GM21786 (cell line): ENCODE measurements around the gene PLA2G3.

Experiments used
- ATAC-seq: cut with Tn5 transposase; IDR thresholded peaks from one replicate; pipeline ENCODE4 v1.9.1; 2021; ENCODE audit not compliant: unreplicated experiment

The PLA2G3 gene

DNA sequence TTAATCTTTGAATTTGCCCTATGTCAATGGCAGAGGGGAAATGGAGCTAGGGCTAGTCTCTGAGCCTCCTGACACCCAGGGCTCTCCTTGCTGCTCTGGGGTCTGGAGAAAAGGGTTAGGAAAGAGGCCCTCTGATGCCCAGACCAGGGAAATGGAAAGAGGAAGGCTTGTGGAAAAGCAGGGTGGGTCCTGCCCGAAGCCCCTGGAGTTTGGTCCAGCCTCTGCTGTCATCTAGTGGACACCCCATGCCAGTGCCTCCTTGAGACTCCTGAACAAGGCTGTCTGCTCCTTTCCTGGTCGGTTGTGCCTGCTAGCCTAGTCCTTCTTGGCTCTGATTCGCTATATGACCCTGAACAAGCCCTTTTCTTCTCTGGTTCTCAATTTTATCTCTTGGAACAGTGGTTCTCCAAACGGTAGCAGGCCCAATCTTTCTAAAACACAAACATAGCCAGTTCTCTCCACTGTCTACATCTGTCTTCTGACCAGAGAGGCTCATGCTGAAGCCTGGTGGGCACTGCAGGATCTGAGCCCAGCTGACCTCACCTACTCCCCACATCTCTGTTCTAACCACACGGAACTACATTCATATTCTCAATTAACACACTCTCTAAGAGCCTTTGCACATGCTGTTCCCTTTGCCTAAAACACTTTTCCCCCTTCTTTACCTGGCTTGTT lies 8.8 kb upstream of the PLA2G3 start:
- no peak for ATAC-seq

DNA sequence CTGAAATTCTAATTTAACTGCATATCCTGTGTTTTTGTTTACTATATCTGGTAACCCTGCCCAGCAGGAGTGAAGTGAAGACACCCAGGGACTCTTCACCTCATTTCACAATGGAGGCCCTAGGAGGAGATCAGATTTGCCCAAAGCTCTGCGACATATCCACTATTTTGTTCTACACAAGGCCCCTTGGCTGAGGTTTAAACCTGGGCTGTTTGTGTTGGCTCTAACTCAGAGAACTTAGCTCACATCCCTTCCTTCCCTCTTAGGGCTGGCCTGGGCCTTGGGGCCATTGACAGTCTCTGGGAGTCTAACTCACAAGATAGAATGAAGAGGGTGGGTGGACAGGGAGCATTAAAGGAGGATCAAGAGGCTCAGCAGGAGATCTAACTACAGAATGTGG lies 8.2 kb upstream of the PLA2G3 start:
- no peak for ATAC-seq

DNA sequence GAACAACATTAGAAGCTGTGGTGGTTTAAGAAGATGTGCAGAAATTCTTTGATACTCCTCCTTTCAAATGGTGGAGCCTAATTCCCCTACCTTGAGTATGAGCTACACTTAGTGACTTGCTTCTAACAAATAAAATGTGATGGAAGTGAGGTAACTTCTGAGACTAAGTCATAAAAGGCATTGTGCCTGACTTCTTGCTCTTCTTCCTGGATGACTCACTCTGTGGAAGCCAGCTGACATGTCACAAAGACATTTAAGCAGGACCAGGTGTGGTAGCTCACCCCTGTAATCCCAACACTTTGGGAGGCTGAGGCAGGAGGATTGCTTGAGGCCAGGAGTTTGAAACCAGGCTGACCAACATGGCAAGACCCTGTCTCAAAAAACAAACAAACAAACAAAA lies 3.9 kb upstream of the PLA2G3 start:
- ATAC-seq: no peak

GRCh38 chr22:31143537-31143936 lies 3.2 kb upstream of the PLA2G3 start:
- no peak for ATAC-seq

- ATAC-seq: no peak
Observed at GRCh38 chr22:31143038-31143437, 2.7 kb upstream of the PLA2G3 start.

- ATAC-seq: no peak
Observed at GRCh38 chr22:31142285-31142684, 2.0 kb upstream of the PLA2G3 start.

GRCh38 chr22:31141551-31141950 lies 1.2 kb upstream of the PLA2G3 start:
- no peak for ATAC-seq

GRCh38 chr22:31140746-31141145 lies 438 bp upstream of the PLA2G3 start:
- no peak for ATAC-seq

GRCh38 chr22:31139066-31139465 lies 1.2 kb downstream of the PLA2G3 start:
- ATAC-seq: no peak

DNA sequence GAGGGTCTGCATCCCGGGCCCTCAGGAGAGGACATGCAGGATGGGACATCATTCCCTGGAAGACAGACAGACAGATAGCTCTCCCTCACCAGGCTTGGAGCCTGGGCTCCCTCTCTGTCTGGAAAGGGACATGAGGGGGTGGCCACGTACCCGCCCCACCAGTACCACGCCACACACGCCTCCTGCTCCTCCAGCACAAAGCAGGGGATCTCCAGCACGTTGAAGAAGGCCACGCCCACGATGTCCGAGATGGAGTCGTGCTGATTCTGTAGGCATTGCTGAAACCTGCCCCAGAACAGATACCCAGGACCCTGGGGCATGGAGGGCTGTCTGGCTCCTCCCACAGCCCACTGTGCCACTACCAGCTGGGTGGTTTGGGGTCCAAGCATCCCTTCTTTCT lies 2.2 kb downstream of the PLA2G3 start:
- ATAC-seq: no peak

DNA sequence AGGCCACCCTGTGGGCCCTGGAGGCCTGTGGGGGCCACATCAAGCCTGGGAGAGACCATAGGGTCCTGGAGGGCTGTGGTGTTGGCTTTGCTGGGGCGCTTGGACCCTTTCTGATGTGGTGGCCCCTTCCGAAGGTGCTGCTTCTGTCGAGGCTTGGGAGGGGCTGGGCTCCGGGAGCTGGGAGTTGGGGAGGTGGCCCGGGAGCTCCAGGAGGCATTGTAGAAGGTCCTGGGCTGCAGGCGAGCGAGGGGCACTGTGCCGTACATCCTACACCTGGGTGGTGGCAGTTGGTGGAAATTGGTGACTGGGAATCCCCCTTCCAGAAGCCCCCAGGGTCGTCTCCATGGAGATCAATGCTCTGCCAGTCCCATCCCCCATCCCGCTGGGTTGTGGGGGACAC lies 2.6 kb downstream of the PLA2G3 start:
- ATAC-seq: no peak

GRCh38 chr22:31136711-31137110 lies 3.6 kb downstream of the PLA2G3 start:
- no peak for ATAC-seq

GRCh38 chr22:31136155-31136554 lies 4.2 kb downstream of the PLA2G3 start:
- no peak for ATAC-seq

DNA sequence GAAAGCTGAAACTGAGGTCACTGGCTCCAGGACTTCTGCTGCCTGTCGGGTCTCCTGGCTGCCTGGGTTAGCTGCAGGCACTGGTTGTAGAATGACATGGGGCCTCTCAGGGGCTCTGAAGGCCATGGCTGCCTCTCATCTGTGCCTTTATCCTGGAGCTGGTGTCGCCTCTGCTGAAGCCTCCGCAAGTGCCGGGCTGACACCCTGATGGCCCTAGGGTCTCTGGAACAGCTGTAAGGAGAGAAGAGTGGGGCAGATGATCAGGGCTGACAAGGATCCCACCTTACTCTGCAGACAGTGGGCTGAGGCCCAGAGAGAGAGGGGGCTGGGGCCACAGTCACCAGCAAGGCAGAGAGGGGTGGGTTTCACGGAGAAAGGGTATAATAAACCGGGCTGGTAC lies 4.6 kb downstream of the PLA2G3 start:
- ATAC-seq: no peak

DNA sequence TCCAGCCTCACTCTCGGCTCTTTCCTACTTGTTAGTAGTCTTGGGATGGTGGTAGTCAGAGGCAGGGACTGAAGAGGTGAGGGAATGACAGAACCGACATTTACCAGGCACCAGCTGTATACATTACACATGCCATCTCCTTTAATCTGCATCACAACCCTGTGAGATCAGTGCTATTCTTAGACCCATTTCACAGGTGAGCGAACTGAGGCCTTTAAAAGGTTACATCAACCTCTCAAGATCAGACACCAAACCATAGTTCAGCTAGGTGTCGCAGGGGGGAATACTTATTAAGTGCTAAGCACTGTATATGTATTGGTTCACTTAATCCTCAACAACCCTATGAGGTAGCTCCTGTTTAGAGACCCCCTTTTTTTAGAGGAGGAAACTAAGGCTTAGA lies 5.6 kb downstream of the PLA2G3 start:
- no peak for ATAC-seq

DNA sequence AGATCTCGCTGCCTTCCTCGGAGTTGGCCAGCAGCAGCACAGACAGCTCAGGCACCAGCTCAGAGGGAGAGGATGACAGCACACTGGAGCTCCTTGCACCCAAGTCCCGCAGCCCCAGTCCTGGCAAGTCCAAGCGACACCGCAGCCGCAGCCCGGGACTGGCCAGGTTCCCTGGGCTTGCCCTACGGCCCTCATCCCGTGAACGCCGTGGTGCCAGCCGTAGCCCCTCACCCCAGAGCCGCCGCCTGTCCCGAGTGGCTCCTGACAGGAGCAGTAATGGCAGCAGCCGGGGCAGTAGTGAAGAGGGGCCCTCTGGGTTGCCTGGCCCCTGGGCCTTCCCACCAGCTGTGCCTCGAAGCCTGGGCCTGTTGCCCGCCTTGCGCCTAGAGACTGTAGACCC lies 6.4 kb downstream of the PLA2G3 start:
- no peak for ATAC-seq

GRCh38 chr22:31130873-31131272 lies 9.4 kb downstream of the PLA2G3 start:
- ATAC-seq: no peak

- no peak for ATAC-seq
Observed at GRCh38 chr22:31128156-31128555, 12.2 kb downstream of the PLA2G3 start.

DNA sequence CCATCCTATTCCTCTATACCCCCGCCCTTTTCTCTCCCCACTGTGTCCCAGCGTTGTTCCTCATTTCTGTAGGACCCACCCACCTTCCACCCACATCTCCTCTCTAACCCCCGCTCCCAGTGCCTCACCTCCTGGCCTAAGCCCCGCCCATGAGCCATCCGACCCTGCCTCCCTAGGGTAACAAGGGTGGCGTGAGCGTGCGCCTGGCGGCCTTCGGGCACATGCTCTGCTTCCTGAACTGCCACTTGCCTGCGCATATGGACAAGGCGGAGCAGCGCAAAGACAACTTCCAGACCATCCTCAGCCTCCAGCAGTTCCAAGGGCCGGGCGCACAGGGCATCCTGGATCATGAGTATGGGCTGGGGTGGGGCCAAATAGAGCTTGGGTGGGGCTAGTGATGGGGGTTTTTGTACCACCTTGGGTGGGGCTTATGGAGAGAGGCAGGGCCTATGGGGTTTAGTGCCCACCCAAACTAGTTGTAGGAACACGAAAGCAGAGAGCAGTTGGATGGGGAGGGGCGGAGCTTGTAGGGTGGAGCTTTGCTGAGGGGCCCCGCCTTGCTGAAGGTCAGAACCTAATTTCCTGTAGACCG lies 13.0 kb downstream of the PLA2G3 start:
- ATAC-seq: no peak

DNA sequence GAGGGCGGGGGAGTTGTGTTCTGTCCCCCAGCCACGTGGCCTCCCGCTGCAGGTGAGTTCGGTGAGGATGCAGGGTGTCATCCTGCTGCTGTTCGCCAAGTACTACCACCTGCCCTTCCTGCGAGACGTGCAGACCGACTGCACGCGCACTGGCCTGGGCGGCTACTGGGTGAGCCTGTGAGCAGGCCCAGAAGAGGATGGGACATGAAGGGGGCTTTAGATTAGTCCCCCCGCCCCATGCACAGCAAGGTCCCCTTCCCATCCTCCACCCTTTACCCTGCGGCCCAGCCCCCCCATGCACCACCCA lies 13.5 kb downstream of the PLA2G3 start:
- ATAC-seq: no peak

DNA sequence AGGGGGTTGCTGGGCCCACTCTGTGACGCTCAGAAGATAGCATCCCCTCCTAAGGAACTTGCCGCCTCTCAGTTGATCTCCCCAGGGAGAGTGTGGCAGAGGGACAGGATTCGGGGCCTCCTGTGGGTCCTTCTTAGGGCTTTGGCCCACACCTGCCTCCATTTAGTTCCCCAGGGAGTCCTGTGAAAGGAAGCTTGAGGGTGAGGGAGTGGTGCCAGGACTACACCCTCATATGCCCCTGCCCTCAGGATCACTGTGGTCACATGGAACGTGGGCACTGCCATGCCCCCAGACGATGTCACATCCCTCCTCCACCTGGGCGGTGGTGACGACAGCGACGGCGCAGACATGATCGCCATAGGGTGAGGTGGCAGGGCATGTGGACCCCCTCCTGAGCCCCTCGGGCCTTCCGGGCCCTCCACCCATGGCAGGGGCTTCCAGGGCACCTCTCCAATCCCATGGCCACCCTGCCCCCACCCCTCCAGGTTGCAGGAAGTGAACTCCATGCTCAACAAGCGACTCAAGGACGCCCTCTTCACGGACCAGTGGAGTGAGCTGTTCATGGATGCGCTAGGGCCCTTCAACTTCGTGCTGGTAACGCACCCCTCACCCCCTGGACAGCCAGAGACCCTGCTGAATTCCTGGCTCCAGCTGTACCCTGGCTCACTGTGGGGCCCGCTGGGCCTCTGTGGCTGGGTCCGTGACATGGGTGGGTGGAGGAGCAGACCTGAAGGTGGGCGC lies 14.0 kb downstream of the PLA2G3 start:
- no peak for ATAC-seq

GRCh38 chr22:31125521-31126117 lies 14.7 kb downstream of the PLA2G3 start:
- no peak for ATAC-seq
